Ovary (tissue), 9 donors: ENCODE measurements around the gene PBX4. TPM values are rescaled to one million over a fixed set of nuclear protein-coding genes. Genes with fewer than 3 reads are reported as not detected.

Experiments used
- DNase-seq, 5 donors: peaks; one replicate each; pipeline ENCODE4 v3.0.0-alpha.2; 2019 to 2020
- H3K27ac ChIP-seq, 2 donors: fragments of 200-600 bp; one replicate each; pipeline versions ENCODE4 v1.5.1 to v1.8.0; 2019 to 2022
- H3K27me3 ChIP-seq: fragments of 200-600 bp; one replicate; pipeline ENCODE4 v1.8.0; 2022
- H3K36me3 ChIP-seq: fragments of 200-600 bp; sonication (generic); one replicate; pipeline ENCODE4 v1.5.1; 2019
- H3K4me1 ChIP-seq: one replicate; pipeline ENCODE4 v1.8.1; 2013; ENCODE audit warnings: mild to moderate bottlenecking, moderate library complexity; ENCODE audit not compliant: insufficient read depth
- H3K4me3 ChIP-seq: fragments of 200-600 bp; sonication (generic); one replicate; pipeline ENCODE4 v1.5.1; 2017
- H3K9me3 ChIP-seq, 2 donors: fragments of 200-600 bp in 1 of 2; sonication (generic) in 1 of 2; one replicate each; pipeline versions ENCODE4 v1.5.1 to v1.8.1; 2013 to 2019; ENCODE audit warnings: mild to moderate bottlenecking in 1 of 2, moderate library complexity in 1 of 2
- EP300 ChIP-seq: sonication (generic); formaldehyde crosslinking; IDR thresholded peaks from one replicate; pipeline ENCODE4 v1.6.1; 2017; ENCODE audit warnings: antibody characterized with exemption
- POLR2A ChIP-seq: fragments of 450-650 bp; IDR thresholded peaks from one replicate; pipeline ENCODE4 v1.6.1; 2017; ENCODE audit warnings: antibody characterized with exemption, mild to moderate bottlenecking, moderate library complexity
- WGBS, 3 donors: extraction: QIAGEN DNeasy Blood & Tissue Kit in 1 of 3; methylation state at CpG; one replicate each; pipeline versions ENCODE4 v1.1.5 to v1.1.7; 2013 to 2017; 5-methylcytosine and 5-hydroxymethylcytosine counted together
- intact Hi-C, 4 donors: fragments of 100-400 bp; cut with DNase I; formaldehyde crosslinking; loops; one replicate each; pipeline versions ENCODE4 v1.11.0 to v1.15.1; 2022 to 2023
- polyA plus RNA-seq, 2 donors: library from polyadenylated mRNA; stranded (reverse); fragments of 200-250 nt in 1 of 2; fragments of 350-450 nt in 1 of 2; fragmentation: Illumina TruSeq in 1 of 2; extraction: RNeasy Lipid Tissue Mini Kit (QIAGEN cat#74804) in 1 of 2; gene quantifications; one replicate each; pipeline ENCODE4 v1.2.3, GENCODE V29; 2013 to 2014
- total RNA-seq, 7 donors: library from RNA; depleted of rRNA in 2 of 7; stranded (reverse); fragments of >200 nt in 2 of 7; fragmentation: NEBNext Ultra II Directional in 3 of 7; extraction: Animal tissue kit (Norgen Biotek cat#: 25700) in 3 of 7; gene quantifications; one replicate each; pipeline versions ENCODE4 v1.1.0 to v1.2.4, GENCODE V29; 2016 to 2023
- TF ChIP-seq, protein P1 (sequence below), 3 donors: fragments of 450-650 bp in 2 of 3; fragments of 200-600 bp in 1 of 3; IDR thresholded peaks; one replicate each; pipeline versions ENCODE4 v1.5.1 to v1.8.0; 2016 to 2022; ENCODE audit warnings: antibody characterized with exemption in 3 of 3, mild to moderate bottlenecking in 1 of 3
- donor health status: DM: no; HTN: no; CAD: no; lungs with moderate emphysema.
- donor health status: DM: no; HTN: no; CAD: no.
- donor health status: Bipolar disorder and iron deficiency.
- donor health status: DM: yes; HTN: yes; CAD: no.
- donor health status: DM: no; HTN: no; CAD: no.
- donor health status: DM: yes; HTN: yes; CAD: no.

Gene PBX4
- total and polyA plus RNA-seq, 9 donors, result 0.73 to 4.4 (median 3.2) TPM

- WGBS, 3 donors, result 78 to 80% (median 78%) methylated on average over 27 of the region's 27 CpGs
- intact Hi-C loops, result no loop called here
- H3K27ac ChIP-seq, result no peak overlapping the region
- H3K27me3 ChIP-seq, result no peaks in the 10 kb centered on the region
- no peaks in the 10 kb centered on the region for H3K4me1 ChIP-seq
- DNase-seq, result no peak
- no peak overlapping the region for H3K4me3 ChIP-seq
- H3K9me3 ChIP-seq, result no peaks in the 10 kb centered on the region
- TF ChIP-seq POLR2A (no peak), EP300 (no peak)
- TF ChIP-seq, protein P1, sequence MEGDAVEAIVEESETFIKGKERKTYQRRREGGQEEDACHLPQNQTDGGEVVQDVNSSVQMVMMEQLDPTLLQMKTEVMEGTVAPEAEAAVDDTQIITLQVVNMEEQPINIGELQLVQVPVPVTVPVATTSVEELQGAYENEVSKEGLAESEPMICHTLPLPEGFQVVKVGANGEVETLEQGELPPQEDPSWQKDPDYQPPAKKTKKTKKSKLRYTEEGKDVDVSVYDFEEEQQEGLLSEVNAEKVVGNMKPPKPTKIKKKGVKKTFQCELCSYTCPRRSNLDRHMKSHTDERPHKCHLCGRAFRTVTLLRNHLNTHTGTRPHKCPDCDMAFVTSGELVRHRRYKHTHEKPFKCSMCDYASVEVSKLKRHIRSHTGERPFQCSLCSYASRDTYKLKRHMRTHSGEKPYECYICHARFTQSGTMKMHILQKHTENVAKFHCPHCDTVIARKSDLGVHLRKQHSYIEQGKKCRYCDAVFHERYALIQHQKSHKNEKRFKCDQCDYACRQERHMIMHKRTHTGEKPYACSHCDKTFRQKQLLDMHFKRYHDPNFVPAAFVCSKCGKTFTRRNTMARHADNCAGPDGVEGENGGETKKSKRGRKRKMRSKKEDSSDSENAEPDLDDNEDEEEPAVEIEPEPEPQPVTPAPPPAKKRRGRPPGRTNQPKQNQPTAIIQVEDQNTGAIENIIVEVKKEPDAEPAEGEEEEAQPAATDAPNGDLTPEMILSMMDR (IDR thresholded peaks at IDR 0.05), result no peak
- no peaks in the 10 kb centered on the region for H3K36me3 ChIP-seq
Measured at GRCh38 chr19:19637186-19637522, 18.7 kb upstream of the PBX4 start.

DNA sequence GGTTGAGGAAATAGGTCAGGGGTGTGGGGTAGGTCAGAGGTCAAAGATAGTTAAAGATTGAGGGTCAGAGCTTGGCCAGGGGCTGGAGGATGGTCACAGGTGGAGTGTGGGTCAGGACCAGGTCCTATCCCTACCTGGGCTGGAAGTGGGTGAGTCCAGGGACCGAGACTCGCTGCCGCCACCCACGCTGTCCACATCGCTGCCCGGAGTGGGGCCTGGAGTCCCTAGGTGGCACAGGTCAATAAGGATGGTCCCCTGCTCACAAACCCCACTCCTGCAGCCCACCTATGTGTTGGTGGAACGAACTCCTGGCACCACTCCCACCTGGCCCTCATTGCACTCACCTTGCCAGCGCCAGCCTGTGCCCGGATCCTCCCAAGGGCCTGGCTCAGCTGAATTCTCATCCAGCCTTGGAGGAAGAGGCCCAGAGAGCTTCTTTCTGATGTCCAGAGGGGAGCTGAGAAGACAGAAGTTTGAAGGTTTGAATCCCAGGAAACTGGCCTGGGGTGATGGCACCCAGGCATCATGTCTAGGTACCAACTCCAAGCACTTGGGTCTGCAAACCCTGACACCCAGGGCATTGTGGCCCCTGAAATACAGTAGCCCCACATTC, 18.2 kb upstream of the PBX4 start:
- Histone ChIP-seq H3K36me3 (no peaks in the 10 kb centered on the region), H3K4me3 (no peak overlapping the region), H3K4me1 (no peaks in the 10 kb centered on the region), H3K9me3 (no peaks in the 10 kb centered on the region), H3K27ac (no peak overlapping the region), H3K27me3 (no peaks in the 10 kb centered on the region)
- TF ChIP-seq, protein P1 (IDR thresholded peaks at IDR 0.05), result no peak
- TF ChIP-seq POLR2A, result no peak
- no peak for TF ChIP-seq EP300
- WGBS, 3 donors, result 89 to 94% (median 93%) methylated on average over 9 of the region's 9 CpGs
- intact Hi-C loops, result no loop called here
- DNase-seq, result no peak

DNA sequence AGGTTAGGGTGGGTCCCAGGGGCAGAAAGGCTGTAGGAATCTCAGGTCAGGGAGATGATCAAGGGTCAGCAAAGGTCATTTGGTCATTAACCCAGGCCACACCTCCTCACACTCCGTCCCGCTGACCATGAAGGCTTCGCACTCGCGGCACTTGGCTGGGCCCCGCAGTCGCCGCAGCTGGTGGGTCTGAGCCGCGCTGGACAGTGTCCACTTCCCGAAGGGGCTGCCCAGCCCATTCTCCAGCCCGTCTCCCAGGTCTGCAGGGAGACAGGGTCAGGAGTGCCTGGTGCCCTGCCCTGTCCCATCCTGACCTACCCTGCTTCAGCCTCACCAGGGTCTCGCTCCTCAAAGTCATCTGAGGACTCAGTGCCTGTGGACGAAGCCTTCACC, 16.8 kb upstream of the PBX4 start:
- no peak for DNase-seq
- no peaks in the 10 kb centered on the region for H3K4me1 ChIP-seq
- intact Hi-C loops, result no loop called here
- no peak for TF ChIP-seq EP300
- TF ChIP-seq, protein P1 (IDR thresholded peaks at IDR 0.05), result no peak
- TF ChIP-seq POLR2A, result no peak
- H3K4me3 ChIP-seq, result no peak overlapping the region
- H3K27me3 ChIP-seq, result no peaks in the 10 kb centered on the region
- H3K36me3 ChIP-seq, result no peaks in the 10 kb centered on the region
- no peak overlapping the region for H3K27ac ChIP-seq
- no peaks in the 10 kb centered on the region for H3K9me3 ChIP-seq
- WGBS, 3 donors, result 95 to 97% (median 95%) methylated on average over 14 of the region's 14 CpGs

- Histone ChIP-seq H3K36me3 (no peaks in the 10 kb centered on the region), H3K4me3 (no peak overlapping the region), H3K9me3 (no peaks in the 10 kb centered on the region), H3K4me1 (no peaks in the 10 kb centered on the region), H3K27ac (no peak overlapping the region), H3K27me3 (no peaks in the 10 kb centered on the region)
- 94 to 95% (median 94%) methylated on average over 36 of the region's 36 CpGs for WGBS, 3 donors
- DNase-seq, result no peak
- no peak for TF ChIP-seq EP300
- TF ChIP-seq, protein P1 (IDR thresholded peaks at IDR 0.05), result no peak
- no peak for TF ChIP-seq POLR2A
- intact Hi-C loops, result no loop called here
Measured at GRCh38 chr19:19634516-19635312, 16.2 kb upstream of the PBX4 start.
